HCT116 (cell line): ENCODE results near the gene PRPSAP1. TPM values are rescaled to one million over a fixed set of nuclear protein-coding genes. Genes with fewer than 3 reads are reported as not detected.

ENCODE experiments used
- ATAC-seq: fragments of 200-7000 bp; cut with Tn5 transposase; 2 replicates; pipeline ENCODE4 v1.9.1; 2020; ENCODE audit warnings: mild to moderate bottlenecking, moderate library complexity
- BruUV-seq: library from RNA; stranded (reverse); fragments of 400-500 nt; replicated peaks from 2 replicates; lab custom pipeline; 2021; lab: Mats Ljungman, UMichigan
- CTCF ChIA-PET: fragments of 300-600 bp; sonication (Branson Sonifier 250); formaldehyde crosslinking; loops from one replicate; lab custom pipeline; 2021; ENCODE audit warnings: antibody characterized with exemption; lab: Charles Lee
- POLR2A ChIA-PET: fragments of 300-600, 350-600 bp; sonication (Branson Sonifier 250); formaldehyde crosslinking; loops from one replicate; lab custom pipeline; 2021; ENCODE audit warnings: antibody characterized with exemption; lab: Charles Lee
- RAD21 ChIA-PET, 2 experiments: fragments of 300-600 bp; sonication (Branson Sonifier 250); formaldehyde crosslinking; loops; one replicate each; lab custom pipeline; 2023; ENCODE audit warnings: low total read pairs in 2 of 2; ENCODE audit not compliant: uncharacterized antibody in 2 of 2, unreplicated experiment in 2 of 2, low non-redundant PET in 1 of 2; lab: Charles Lee
- DNase-seq: peaks from one replicate; pipeline ENCODE4 v3.0.0-alpha.2; 2010; ENCODE audit warnings: low read depth, low spot score
- H2AFZ ChIP-seq: fragments of 200-600 bp; shearing (Covaris generic), sonication (generic); 2 replicates; pipeline ENCODE4 v1.6.1; 2017; ENCODE audit warnings: low read depth, mixed run types, mixed read lengths, antibody characterized with exemption, low read length; ENCODE audit not compliant: poor library complexity, severe bottlenecking
- H3K27ac ChIP-seq: 2 replicates; pipeline ENCODE4 v1.5.1; 2012; ENCODE audit warnings: low read depth, low read length
- H3K27me3 ChIP-seq: fragments of 200-600 bp; sonication (generic); 2 replicates; pipeline ENCODE4 v1.6.1; 2016; ENCODE audit warnings: mixed run types, low read length, mixed read lengths; ENCODE audit not compliant: insufficient read depth
- H3K36me3 ChIP-seq, 2 experiments: fragments of 200-500 bp in 1 of 2; fragments of 200-600 bp in 1 of 2; sonication (Bioruptor generic) in 1 of 2; sonication (generic) in 1 of 2; 2 replicates each; pipeline versions ENCODE4 v1.5.1 to v1.6.1; 2014 to 2016; ENCODE audit warnings: low read length in 2 of 2, inconsistent platforms in 1 of 2, mixed read lengths in 1 of 2, mixed run types in 1 of 2; ENCODE audit not compliant: insufficient read depth in 2 of 2, control insufficient read depth in 1 of 2
- H3K4me1 ChIP-seq, 2 experiments: fragments of 200-600 bp in 1 of 2; sonication (generic) in 1 of 2; 2 replicates each; pipeline versions ENCODE4 v1.5.1 to v1.6.1; 2012 to 2017; ENCODE audit warnings: low read length in 2 of 2, inconsistent platforms in 1 of 2, mild to moderate bottlenecking in 1 of 2, mixed read lengths in 1 of 2, mixed run types in 1 of 2, moderate library complexity in 1 of 2; ENCODE audit not compliant: insufficient read depth in 2 of 2, control insufficient read depth in 1 of 2
- H3K4me2 ChIP-seq: fragments of 200-600 bp; sonication (generic); 2 replicates; pipeline ENCODE4 v1.6.1; 2017; ENCODE audit warnings: mixed run types, low read length, mixed read lengths
- H3K4me3 ChIP-seq, 2 experiments: fragments of 200-600 bp in 1 of 2; sonication (generic) in 1 of 2; replicated peaks in 1 of 2; 2 replicates each; pipeline ENCODE4 v1.5.1; 2011 to 2016; ENCODE audit warnings: low read length in 2 of 2, control low read depth in 1 of 2, low read depth in 1 of 2, mild to moderate bottlenecking in 1 of 2, mixed read lengths in 1 of 2, mixed run types in 1 of 2
- H3K79me2 ChIP-seq: fragments of 200-600 bp; sonication (generic); 2 replicates; pipeline ENCODE4 v1.6.1; 2017; ENCODE audit warnings: mild to moderate bottlenecking, mixed run types, low read length, moderate library complexity, mixed read lengths; ENCODE audit not compliant: insufficient read depth
- H3K9ac ChIP-seq: fragments of 200-600 bp; sonication (generic); 2 replicates; pipeline ENCODE4 v1.6.1; 2016; ENCODE audit warnings: low read length, mixed read lengths
- H3K9me2 ChIP-seq: fragments of 200-600 bp; sonication (generic), shearing (Covaris generic); 2 replicates; pipeline ENCODE4 v1.6.1; 2017; ENCODE audit warnings: mixed run types, mild to moderate bottlenecking, moderate library complexity; ENCODE audit not compliant: insufficient read depth
- H3K9me3 ChIP-seq, 2 experiments: fragments of 200-500 bp in 1 of 2; fragments of 200-600 bp in 1 of 2; sonication (Bioruptor generic) in 1 of 2; sonication (generic) in 1 of 2; 2 replicates each; pipeline ENCODE4 v1.6.1; 2014 to 2017; ENCODE audit warnings: low read length in 2 of 2, mixed read lengths in 2 of 2, inconsistent platforms in 1 of 2, low read depth in 1 of 2, mild to moderate bottlenecking in 1 of 2, mixed run types in 1 of 2, moderate library complexity in 1 of 2; ENCODE audit not compliant: control insufficient read depth in 1 of 2, insufficient read depth in 1 of 2
- H4K20me1 ChIP-seq: fragments of 200-600 bp; sonication (generic), shearing (Covaris generic); 2 replicates; pipeline ENCODE4 v1.6.1; 2017; ENCODE audit warnings: mixed run types, mild to moderate bottlenecking, moderate library complexity; ENCODE audit not compliant: insufficient read depth
- CEBPB ChIP-seq: IDR thresholded peaks from 2 replicates; pipeline ENCODE4 v1.6.1; 2012; ENCODE audit warnings: low read depth
- EGR1 ChIP-seq: IDR thresholded peaks from 2 replicates; pipeline ENCODE4 v1.6.1; 2012; ENCODE audit warnings: low read depth
- ELF1 ChIP-seq: IDR thresholded peaks from 2 replicates; pipeline ENCODE4 v1.6.1; 2012; ENCODE audit warnings: low read depth, borderline replicate concordance
- EZH2phosphoT487 ChIP-seq: fragments of 200-600 bp; IDR thresholded peaks from 2 replicates; pipeline ENCODE4 v1.6.1; 2018; ENCODE audit warnings: antibody characterized with exemption, borderline replicate concordance
- JUND ChIP-seq: IDR thresholded peaks from 2 replicates; pipeline ENCODE4 v1.6.1; 2012
- RAD21 ChIP-seq: IDR thresholded peaks from 2 replicates; pipeline ENCODE4 v1.6.1; 2012; ENCODE audit warnings: low read depth, mild to moderate bottlenecking
- REST ChIP-seq: IDR thresholded peaks from 2 replicates; pipeline ENCODE4 v1.6.1; 2012; ENCODE audit warnings: low read depth
- SIN3A ChIP-seq: IDR thresholded peaks from 2 replicates; pipeline ENCODE4 v1.6.1; 2012; ENCODE audit warnings: low read depth
- SP1 ChIP-seq: IDR thresholded peaks from 2 replicates; pipeline ENCODE4 v1.6.1; 2012; ENCODE audit warnings: low read depth
- TCF7L2 ChIP-seq: IDR thresholded peaks from 2 replicates; pipeline ENCODE4 v1.7.0; 2011; ENCODE audit warnings: borderline replicate concordance, inconsistent platforms; ENCODE audit not compliant: insufficient read depth, insufficient read length; ENCODE audit errors: extremely low read depth
- ZBTB33 ChIP-seq: IDR thresholded peaks from 2 replicates; pipeline ENCODE4 v1.6.1; 2011; ENCODE audit warnings: mild to moderate bottlenecking, low read length, moderate library complexity; ENCODE audit not compliant: insufficient replicate concordance; ENCODE audit errors: extremely low read depth
- ZFX ChIP-seq: fragments of 450-650 bp; IDR thresholded peaks from 2 replicates; pipeline ENCODE4 v1.6.1; 2017
- ZNF274 ChIP-seq: fragments of 200-500 bp; sonication (Bioruptor generic); IDR thresholded peaks from 2 replicates; pipeline ENCODE4 v1.6.1; 2014; ENCODE audit warnings: mild to moderate bottlenecking, low read depth, low read length, inconsistent platforms
- intact Hi-C: fragments of 100-400 bp; cut with micrococcal nuclease; formaldehyde crosslinking; loops from 2 replicates; pipeline ENCODE4 v1.10.0; 2022
- total RNA-seq: library from RNA; stranded (reverse); gene quantifications from one replicate; pipeline ENCODE4 v1.2.1, GENCODE V29; 2021; ENCODE audit not compliant: unreplicated experiment
- TF ChIP-seq, protein P1 (sequence below), 3 experiments: fragments of 200-600 bp in 1 of 3; sonication (generic) in 1 of 3; IDR thresholded peaks in 2 of 3; conservative IDR thresholded peaks in 1 of 3; 2 replicates each; pipeline ENCODE4 v1.5.1; 2012 to 2017; ENCODE audit warnings: low read depth in 2 of 3, low read length in 2 of 3, antibody characterized with exemption in 1 of 3, borderline replicate concordance in 1 of 3, control low read depth in 1 of 3, mild to moderate bottlenecking in 1 of 3, mixed read lengths in 1 of 3, mixed run types in 1 of 3, moderate library complexity in 1 of 3; ENCODE audit not compliant: insufficient read depth in 1 of 3
- TF ChIP-seq, protein P2 (sequence below): IDR thresholded peaks from 2 replicates; pipeline ENCODE4 v1.6.1; 2012

The PRPSAP1 gene
- total RNA-seq, 1 experiment from 2014 or later, result 81.4 TPM

GRCh38 chr17:76395980-76396379, 42.3 kb upstream of the PRPSAP1 start (continued):
- TF ChIP-seq REST (no peak), ZBTB33 (no peak), ZNF274 (no peak), ZFX (no peak)

- DNase-seq, result no peak
- no peaks in the 10 kb centered on the region for H3K79me2 ChIP-seq
- ATAC-seq, result no peak
- H3K27ac ChIP-seq, result no peak overlapping the region
- H3K4me2 ChIP-seq, result no peak overlapping the region
- no peaks in the 10 kb centered on the region for H3K9me2 ChIP-seq
- no peaks in the 10 kb centered on the region for H3K9me3 ChIP-seq
- H3K4me1 ChIP-seq, result no peaks in the 10 kb centered on the region
- ChIA-PET POLR2A (no interaction called here), RAD21 (no interaction called here), CTCF (interaction anchor here (1.3 to 2.3 kb wide), 2 partner anchors 9 to 24 kb away, joined by 3 to 7 read pairs; partner anchors contain the start of gene SPHK1)
- no TSS peak for BruUV-seq
- intact Hi-C loops, result no loop called here
- no peaks in the 10 kb centered on the region for H3K27me3 ChIP-seq
- no peak overlapping the region for H2AFZ ChIP-seq
- H4K20me1 ChIP-seq, result peaks cover 4% of the 10 kb centered on the region; the same call in 1 of the 2 replicates
- no peak overlapping the region for H3K9ac ChIP-seq
- H3K36me3 ChIP-seq, result peaks cover 45% of the 10 kb centered on the region in 2 experiments; a peak in 3 of 4 replicates
- no peak overlapping the region for H3K4me3 ChIP-seq
- TF ChIP-seq TCF7L2 (no peak), JUND (no peak), RAD21 (no peak), EGR1 (no peak), ZBTB33 (no peak), ELF1 (no peak), EZH2phosphoT487 (no peak), SIN3A (no peak), CEBPB (no peak), ZNF274 (no peak), SP1 (no peak)
- TF ChIP-seq, protein P1, sequence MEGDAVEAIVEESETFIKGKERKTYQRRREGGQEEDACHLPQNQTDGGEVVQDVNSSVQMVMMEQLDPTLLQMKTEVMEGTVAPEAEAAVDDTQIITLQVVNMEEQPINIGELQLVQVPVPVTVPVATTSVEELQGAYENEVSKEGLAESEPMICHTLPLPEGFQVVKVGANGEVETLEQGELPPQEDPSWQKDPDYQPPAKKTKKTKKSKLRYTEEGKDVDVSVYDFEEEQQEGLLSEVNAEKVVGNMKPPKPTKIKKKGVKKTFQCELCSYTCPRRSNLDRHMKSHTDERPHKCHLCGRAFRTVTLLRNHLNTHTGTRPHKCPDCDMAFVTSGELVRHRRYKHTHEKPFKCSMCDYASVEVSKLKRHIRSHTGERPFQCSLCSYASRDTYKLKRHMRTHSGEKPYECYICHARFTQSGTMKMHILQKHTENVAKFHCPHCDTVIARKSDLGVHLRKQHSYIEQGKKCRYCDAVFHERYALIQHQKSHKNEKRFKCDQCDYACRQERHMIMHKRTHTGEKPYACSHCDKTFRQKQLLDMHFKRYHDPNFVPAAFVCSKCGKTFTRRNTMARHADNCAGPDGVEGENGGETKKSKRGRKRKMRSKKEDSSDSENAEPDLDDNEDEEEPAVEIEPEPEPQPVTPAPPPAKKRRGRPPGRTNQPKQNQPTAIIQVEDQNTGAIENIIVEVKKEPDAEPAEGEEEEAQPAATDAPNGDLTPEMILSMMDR (IDR thresholded peaks at IDR 0.05 in 2 of 3, conservative IDR thresholded peaks at IDR 0.05 in 1 of 3; ENCODE audit: borderline replicate concordance in 1 of 3, insufficient read depth in 1 of 3, low read depth in 2 of 3, low read length in 2 of 3), result no peak
- TF ChIP-seq, protein P2, sequence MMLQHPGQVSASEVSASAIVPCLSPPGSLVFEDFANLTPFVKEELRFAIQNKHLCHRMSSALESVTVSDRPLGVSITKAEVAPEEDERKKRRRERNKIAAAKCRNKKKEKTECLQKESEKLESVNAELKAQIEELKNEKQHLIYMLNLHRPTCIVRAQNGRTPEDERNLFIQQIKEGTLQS, result no peak
These were observed 40.5 kb upstream of the PRPSAP1 start for GRCh38 chr17:76394166-76394565.
